Suprapubic skin (tissue), 4 donors: ENCODE measurements around the gene SORT1.
"Not testable (repeated sequence)": the region's sequence is repeated elsewhere in the genome, so short reads cannot be mapped to it uniquely, and the experiment has no call there.

Source experiments
- CTCF ChIP-seq, 2 donors: fragments of 200-600 bp in 1 of 2; fragments of 450-650 bp in 1 of 2; sonication (generic) in 1 of 2; IDR thresholded peaks; one replicate each; pipeline ENCODE4 v1.5.1; 2016 to 2019; ENCODE audit warnings: antibody characterized with exemption in 2 of 2, mild to moderate bottlenecking in 1 of 2, moderate library complexity in 1 of 2
- EP300 ChIP-seq: sonication (generic); formaldehyde crosslinking; IDR thresholded peaks from one replicate; pipeline ENCODE4 v1.6.1; 2017; ENCODE audit warnings: antibody characterized with exemption
- POLR2A ChIP-seq, 2 donors: fragments of 450-650 bp; IDR thresholded peaks; one replicate each; pipeline ENCODE4 v1.6.1; 2017; ENCODE audit warnings: antibody characterized with exemption in 2 of 2, mild to moderate bottlenecking in 2 of 2, moderate library complexity in 2 of 2
- POLR2AphosphoS5 ChIP-seq, 3 donors: sonication (generic); formaldehyde crosslinking; IDR thresholded peaks; one replicate each; pipeline ENCODE4 v1.6.1; 2017; ENCODE audit warnings: antibody characterized with exemption in 3 of 3

GRCh38 chr1:109286762-109287161, 111.0 kb downstream of the SORT1 start:
- not testable (repeated sequence) for TF ChIP-seq POLR2A (IDR thresholded peaks at IDR 0.05); POLR2AphosphoS5 (IDR thresholded peaks at IDR 0.05); CTCF (IDR thresholded peaks at IDR 0.05); EP300
